Uterus (tissue), 4 donors: ENCODE data around the gene FGD6. TPM values are rescaled to one million over a fixed set of nuclear protein-coding genes. Genes with fewer than 3 reads are reported as not detected.
A peak's percentile ranks its signal among the peaks of the same experiment; 100 is the strongest.

ENCODE experiments used
- DNase-seq, 2 donors: peaks; one replicate each; pipeline ENCODE4 v3.0.0-alpha.2; 2019 to 2020
- H3K27ac ChIP-seq, 2 donors: fragments of 200-600 bp; sonication (generic); 1 replicate in 1 of 2; 2 replicates in 1 of 2; pipeline ENCODE4 v1.5.1; 2016 to 2018
- H3K27me3 ChIP-seq, 2 donors: fragments of 200-600 bp; sonication (generic); one replicate each; pipeline ENCODE4 v1.5.1; 2018 to 2019; ENCODE audit warnings: control low read depth in 1 of 2
- H3K36me3 ChIP-seq, 2 donors: fragments of 200-600 bp; sonication (generic); one replicate each; pipeline ENCODE4 v1.5.1; 2019; ENCODE audit warnings: control low read depth in 1 of 2
- H3K4me1 ChIP-seq, 2 donors: fragments of 200-600 bp; sonication (generic); one replicate each; pipeline ENCODE4 v1.5.1; 2018 to 2019; ENCODE audit warnings: control low read depth in 1 of 2
- H3K4me3 ChIP-seq, 2 donors: fragments of 200-600 bp; sonication (generic); 1 replicate in 1 of 2; 2 replicates in 1 of 2; pipeline ENCODE4 v1.5.1; 2018 to 2019; ENCODE audit warnings: mild to moderate bottlenecking in 1 of 2
- H3K9me3 ChIP-seq, 2 donors: fragments of 200-600 bp; sonication (generic); one replicate each; pipeline ENCODE4 v1.5.1; 2019; ENCODE audit warnings: control low read depth in 1 of 2
- POLR2A ChIP-seq, 2 donors: fragments of 450-650 bp; IDR thresholded peaks; one replicate each; pipeline ENCODE4 v1.6.1; 2016; ENCODE audit warnings: antibody characterized with exemption in 2 of 2, mild to moderate bottlenecking in 1 of 2, moderate library complexity in 1 of 2
- intact Hi-C: fragments of 100-400 bp; cut with DNase I; formaldehyde crosslinking; loops from one replicate; pipeline ENCODE4 v1.15.1; 2023; ENCODE audit warnings: low total_unique reads
- total RNA-seq, 4 donors: library from RNA; depleted of rRNA in 3 of 4; stranded (reverse); fragments of >200 nt in 3 of 4; gene quantifications; one replicate each; pipeline versions ENCODE4 v1.1.0 to v1.2.4, GENCODE V29; 2014 to 2023
- TF ChIP-seq, protein P1 (sequence below), 4 experiments: fragments of 200-600 bp in 2 of 4; fragments of 450-650 bp in 2 of 4; sonication (generic) in 2 of 4; IDR thresholded peaks; one replicate each; pipeline ENCODE4 v1.5.1; 2016 to 2019; ENCODE audit warnings: antibody characterized with exemption in 4 of 4, mild to moderate bottlenecking in 2 of 4, moderate library complexity in 1 of 4
- donor health status: DM: yes; HTN: yes; CAD: no.

FGD6 gene
- total RNA-seq, 4 donors from 2014 or later: 7.6 to 25.3 (median 15.1) TPM

DNA sequence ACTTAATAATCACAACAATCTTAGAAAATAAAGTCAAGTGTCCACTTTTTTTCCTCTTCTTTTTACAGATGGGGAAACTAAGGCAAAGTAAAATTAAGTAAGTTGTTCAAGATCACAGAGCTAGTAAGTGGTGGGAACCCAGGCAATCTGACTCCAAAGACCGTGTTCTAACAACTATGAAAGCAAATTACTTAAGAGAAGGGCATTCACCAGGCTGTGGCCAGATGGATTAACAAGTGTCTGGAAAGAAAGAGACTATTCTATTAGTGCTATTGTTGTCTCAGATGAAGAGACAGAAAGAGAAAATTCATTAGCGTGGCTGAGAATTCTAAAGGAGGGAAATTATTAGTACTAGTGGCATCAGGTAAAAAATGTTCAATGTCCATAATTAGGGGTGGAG lies 48.5 kb downstream of the FGD6 start:
- Histone ChIP-seq H3K9me3 (no peaks in the 10 kb centered on the region), H3K4me1 (peaks cover 0 to 7% of the 10 kb centered on the region in 2 donors), H3K4me3 (no peak overlapping the region), H3K36me3 (no peaks in the 10 kb centered on the region), H3K27ac (peak overlapping the region in 1 of 2 donors; percentile 43), H3K27me3 (no peaks in the 10 kb centered on the region)
- TF ChIP-seq, protein P1, sequence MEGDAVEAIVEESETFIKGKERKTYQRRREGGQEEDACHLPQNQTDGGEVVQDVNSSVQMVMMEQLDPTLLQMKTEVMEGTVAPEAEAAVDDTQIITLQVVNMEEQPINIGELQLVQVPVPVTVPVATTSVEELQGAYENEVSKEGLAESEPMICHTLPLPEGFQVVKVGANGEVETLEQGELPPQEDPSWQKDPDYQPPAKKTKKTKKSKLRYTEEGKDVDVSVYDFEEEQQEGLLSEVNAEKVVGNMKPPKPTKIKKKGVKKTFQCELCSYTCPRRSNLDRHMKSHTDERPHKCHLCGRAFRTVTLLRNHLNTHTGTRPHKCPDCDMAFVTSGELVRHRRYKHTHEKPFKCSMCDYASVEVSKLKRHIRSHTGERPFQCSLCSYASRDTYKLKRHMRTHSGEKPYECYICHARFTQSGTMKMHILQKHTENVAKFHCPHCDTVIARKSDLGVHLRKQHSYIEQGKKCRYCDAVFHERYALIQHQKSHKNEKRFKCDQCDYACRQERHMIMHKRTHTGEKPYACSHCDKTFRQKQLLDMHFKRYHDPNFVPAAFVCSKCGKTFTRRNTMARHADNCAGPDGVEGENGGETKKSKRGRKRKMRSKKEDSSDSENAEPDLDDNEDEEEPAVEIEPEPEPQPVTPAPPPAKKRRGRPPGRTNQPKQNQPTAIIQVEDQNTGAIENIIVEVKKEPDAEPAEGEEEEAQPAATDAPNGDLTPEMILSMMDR (IDR thresholded peaks at IDR 0.05): no peak
- TF ChIP-seq POLR2A (IDR thresholded peaks at IDR 0.05): no peak
- intact Hi-C loops: no loop called here
- DNase-seq: no peak

DNA sequence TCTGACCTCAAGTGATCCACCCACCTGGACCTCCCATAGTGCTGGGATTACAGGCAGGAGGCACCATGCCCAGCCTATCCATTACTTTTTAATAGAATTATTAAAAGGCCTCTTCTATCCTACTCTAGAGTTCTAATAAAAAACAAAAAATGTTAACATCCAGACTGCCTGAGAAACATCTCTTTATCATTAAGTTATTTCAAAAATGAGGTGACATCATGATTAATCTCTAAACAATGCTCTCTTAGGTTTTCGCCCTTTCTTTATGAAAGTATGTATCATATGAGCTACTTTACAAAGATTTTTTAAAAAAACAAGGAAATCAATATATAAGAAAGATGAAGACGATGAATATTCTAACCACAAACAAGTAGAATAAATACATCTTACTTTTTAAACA lies 52.6 kb downstream of the FGD6 start:
- intact Hi-C loops: no loop called here
- no peak for DNase-seq
- no peak for TF ChIP-seq POLR2A (IDR thresholded peaks at IDR 0.05)
- TF ChIP-seq, protein P1 (IDR thresholded peaks at IDR 0.05): no peak
- H3K9me3 ChIP-seq: no peaks in the 10 kb centered on the region
- H3K36me3 ChIP-seq: no peaks in the 10 kb centered on the region
- H3K4me1 ChIP-seq: peaks cover 0 to 7% of the 10 kb centered on the region in 2 donors
- no peaks in the 10 kb centered on the region for H3K27me3 ChIP-seq
- H3K4me3 ChIP-seq: no peak overlapping the region
- H3K27ac ChIP-seq: peak overlapping the region; percentile 24 to 61

DNA sequence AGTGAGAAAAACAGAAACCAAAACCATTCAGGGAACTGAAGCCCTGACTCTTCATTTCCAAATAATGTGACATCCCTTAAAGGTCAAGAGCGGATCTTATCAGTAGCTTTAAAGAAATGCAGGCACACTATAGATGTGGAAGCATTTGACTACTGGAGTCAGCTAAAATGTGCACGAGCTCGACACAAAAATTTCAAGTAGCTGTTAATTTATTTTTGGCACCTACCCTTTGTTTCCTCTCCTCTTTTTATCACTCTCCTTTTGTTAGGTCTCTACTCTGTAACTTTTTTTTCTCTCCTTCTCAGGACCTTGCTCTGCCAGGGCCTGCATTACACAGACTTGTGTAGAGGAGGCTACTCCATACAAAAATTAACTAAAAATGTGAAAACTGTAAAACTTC lies 58.3 kb downstream of the FGD6 start:
- intact Hi-C loops: no loop called here
- H3K4me1 ChIP-seq: no peaks in the 10 kb centered on the region
- H3K27me3 ChIP-seq: no peaks in the 10 kb centered on the region
- no peaks in the 10 kb centered on the region for H3K9me3 ChIP-seq
- DNase-seq: no peak
- H3K4me3 ChIP-seq: no peak overlapping the region
- no peak overlapping the region for H3K27ac ChIP-seq
- TF ChIP-seq, protein P1 (IDR thresholded peaks at IDR 0.05): no peak
- TF ChIP-seq POLR2A (IDR thresholded peaks at IDR 0.05): no peak
- H3K36me3 ChIP-seq: no peaks in the 10 kb centered on the region

DNA sequence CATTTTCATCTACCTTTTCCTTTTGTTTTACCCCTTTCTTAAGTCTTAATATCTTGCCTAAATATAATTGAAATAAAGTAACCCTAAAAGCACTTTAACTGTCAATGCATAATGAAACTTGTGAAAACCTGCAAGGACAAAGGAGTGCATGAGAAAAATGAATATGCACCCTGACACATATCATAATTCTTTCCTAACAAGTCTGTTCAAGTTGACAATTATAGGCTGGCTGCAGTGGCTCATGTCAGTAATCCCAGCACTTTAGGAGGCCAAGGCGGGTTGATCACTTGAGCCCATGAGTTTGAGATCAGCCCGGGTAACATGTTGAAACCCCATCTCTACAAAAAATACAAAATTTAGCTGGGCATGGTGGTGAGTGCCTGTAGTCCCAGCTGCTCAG lies 65.4 kb downstream of the FGD6 start:
- TF ChIP-seq, protein P1 (IDR thresholded peaks at IDR 0.05): no peak
- TF ChIP-seq POLR2A (IDR thresholded peaks at IDR 0.05): no peak

DNA sequence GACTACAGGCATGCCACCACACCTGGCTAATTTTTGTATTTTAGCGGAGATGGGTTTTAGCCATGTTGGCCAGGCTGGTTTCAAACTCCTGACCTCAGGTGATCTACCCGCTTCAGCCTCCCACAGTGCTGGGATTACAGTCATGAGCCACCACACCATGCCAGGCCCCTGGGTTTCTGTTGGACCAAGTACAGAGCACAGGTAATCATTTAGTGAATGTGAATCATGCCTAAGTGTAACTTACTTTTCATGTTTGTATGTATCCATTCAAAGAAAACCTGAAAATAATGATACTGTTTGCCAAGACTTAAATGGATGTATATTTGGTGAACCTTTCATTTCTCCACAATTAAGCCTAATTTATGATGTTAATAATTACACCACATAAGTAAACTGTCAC lies 65.9 kb downstream of the FGD6 start:
- H3K27ac ChIP-seq: no peak overlapping the region
- no peaks in the 10 kb centered on the region for H3K27me3 ChIP-seq
- no peak for DNase-seq
- intact Hi-C loops: no loop called here
- H3K36me3 ChIP-seq: no peaks in the 10 kb centered on the region
- H3K4me3 ChIP-seq: no peak overlapping the region
- no peaks in the 10 kb centered on the region for H3K9me3 ChIP-seq
- TF ChIP-seq, protein P1 (IDR thresholded peaks at IDR 0.05): no peak
- no peak for TF ChIP-seq POLR2A (IDR thresholded peaks at IDR 0.05)
- H3K4me1 ChIP-seq: no peaks in the 10 kb centered on the region

More for the DNA sequence above, 65.4 kb downstream of the FGD6 start:
- H3K4me1 ChIP-seq: no peaks in the 10 kb centered on the region
- no peak overlapping the region for H3K4me3 ChIP-seq
- no peak overlapping the region for H3K27ac ChIP-seq
- no peaks in the 10 kb centered on the region for H3K36me3 ChIP-seq
- no peaks in the 10 kb centered on the region for H3K9me3 ChIP-seq
- intact Hi-C loops: no loop called here
- no peaks in the 10 kb centered on the region for H3K27me3 ChIP-seq
- no peak for DNase-seq
